ENCODE measurements around the gene SORT1. TPM values are rescaled to one million over a fixed set of nuclear protein-coding genes. Genes with fewer than 3 reads are reported as not detected.
"Not testable (repeated sequence)": the region's sequence is repeated elsewhere in the genome, so short reads cannot be mapped to it uniquely, and the experiment has no call there.

SORT1 gene
- total RNA-seq, 1 experiment from 2014 or later: 13.3 TPM

DNA sequence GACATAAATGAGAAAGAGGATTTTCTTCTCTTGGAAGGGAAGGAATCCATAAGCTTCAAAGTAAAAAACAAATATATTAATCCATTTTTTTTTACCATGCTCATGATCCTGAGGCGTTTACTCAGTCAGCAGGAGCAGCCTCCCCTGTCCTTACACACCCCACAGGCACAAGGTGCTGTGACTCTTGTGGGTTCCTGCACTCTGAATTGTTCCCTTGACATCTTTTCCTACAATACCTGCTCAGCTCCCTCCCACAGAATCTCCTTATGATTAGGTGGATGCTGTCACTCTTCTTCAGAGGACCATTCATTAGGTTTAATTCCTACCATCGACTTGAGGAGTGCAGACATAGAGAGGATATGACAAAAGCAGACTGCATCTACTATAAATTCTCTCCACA lies 104.7 kb downstream of the SORT1 start:
- no peak overlapping the region for H3K4me3 Mint-ChIP-seq (ENCODE audit: unreplicated experiment)
- H3K4me1 Mint-ChIP-seq (ENCODE audit: insufficient read depth, unreplicated experiment): no peaks in the 10 kb centered on the region
- no peaks in the 10 kb centered on the region for H3K27me3 Mint-ChIP-seq (ENCODE audit: insufficient read depth, unreplicated experiment)
- no peak overlapping the region for H3K27ac Mint-ChIP-seq (ENCODE audit: low read depth, unreplicated experiment)
- POLR2A ChIA-PET: interaction anchor here (1.1 kb wide), 1 partner anchor 105 kb away, joined by 3 read pairs; the partner anchor contains the start of gene SORT1
- no peaks in the 10 kb centered on the region for H3K9me3 Mint-ChIP-seq (ENCODE audit: unreplicated experiment)
- TF ChIP-seq, protein P1, sequence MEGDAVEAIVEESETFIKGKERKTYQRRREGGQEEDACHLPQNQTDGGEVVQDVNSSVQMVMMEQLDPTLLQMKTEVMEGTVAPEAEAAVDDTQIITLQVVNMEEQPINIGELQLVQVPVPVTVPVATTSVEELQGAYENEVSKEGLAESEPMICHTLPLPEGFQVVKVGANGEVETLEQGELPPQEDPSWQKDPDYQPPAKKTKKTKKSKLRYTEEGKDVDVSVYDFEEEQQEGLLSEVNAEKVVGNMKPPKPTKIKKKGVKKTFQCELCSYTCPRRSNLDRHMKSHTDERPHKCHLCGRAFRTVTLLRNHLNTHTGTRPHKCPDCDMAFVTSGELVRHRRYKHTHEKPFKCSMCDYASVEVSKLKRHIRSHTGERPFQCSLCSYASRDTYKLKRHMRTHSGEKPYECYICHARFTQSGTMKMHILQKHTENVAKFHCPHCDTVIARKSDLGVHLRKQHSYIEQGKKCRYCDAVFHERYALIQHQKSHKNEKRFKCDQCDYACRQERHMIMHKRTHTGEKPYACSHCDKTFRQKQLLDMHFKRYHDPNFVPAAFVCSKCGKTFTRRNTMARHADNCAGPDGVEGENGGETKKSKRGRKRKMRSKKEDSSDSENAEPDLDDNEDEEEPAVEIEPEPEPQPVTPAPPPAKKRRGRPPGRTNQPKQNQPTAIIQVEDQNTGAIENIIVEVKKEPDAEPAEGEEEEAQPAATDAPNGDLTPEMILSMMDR (IDR thresholded peaks at IDR 0.05; ENCODE audit: unreplicated experiment): no peak
- DNase-seq (ENCODE audit: unreplicated experiment): no peak
- H3K36me3 Mint-ChIP-seq (ENCODE audit: insufficient read depth, unreplicated experiment): no peaks in the 10 kb centered on the region
- CTCF ChIA-PET: interaction anchor here (0.9 kb wide), 1 partner anchor 14 kb away, joined by 3 read pairs; no protein-coding TSS in a partner anchor
- intact Hi-C loops (cut with micrococcal nuclease): no loop called here
- BruUV-seq (replicated peaks): no TSS peak

DNA sequence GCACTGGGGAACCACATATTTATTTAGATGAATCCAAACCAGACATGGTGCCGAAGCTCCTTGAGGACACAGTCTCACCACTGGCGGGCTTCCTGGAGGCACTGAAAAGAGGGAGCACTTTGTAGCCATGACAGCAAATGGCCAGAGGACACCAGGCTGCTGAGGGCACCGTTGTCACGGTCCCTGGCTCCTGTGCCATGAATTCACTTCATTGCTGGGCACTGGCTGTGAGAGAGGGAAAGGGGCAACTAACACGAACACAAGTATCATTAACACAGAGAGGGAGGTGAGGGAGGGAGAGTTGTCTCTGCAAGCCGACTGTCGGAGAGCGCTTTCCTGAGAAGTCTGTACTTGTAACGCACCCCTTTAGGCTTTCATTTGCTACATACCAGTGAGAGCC lies 105.4 kb downstream of the SORT1 start:
- Mint-ChIP-seq H3K36me3 (ENCODE audit: insufficient read depth, unreplicated experiment) (no peaks in the 10 kb centered on the region), H3K27ac (ENCODE audit: low read depth, unreplicated experiment) (no peak overlapping the region), H3K4me1 (ENCODE audit: insufficient read depth, unreplicated experiment) (no peaks in the 10 kb centered on the region), H3K4me3 (ENCODE audit: unreplicated experiment) (no peak overlapping the region), H3K9me3 (ENCODE audit: unreplicated experiment) (no peaks in the 10 kb centered on the region), H3K27me3 (ENCODE audit: insufficient read depth, unreplicated experiment) (no peaks in the 10 kb centered on the region)
- no peak for DNase-seq (ENCODE audit: unreplicated experiment)
- POLR2A ChIA-PET: no interaction called here
- intact Hi-C loops (cut with micrococcal nuclease): no loop called here
- TF ChIP-seq, protein P1 (IDR thresholded peaks at IDR 0.05; ENCODE audit: unreplicated experiment): no peak
- CTCF ChIA-PET: interaction anchor here (0.9 kb wide), 1 partner anchor 14 kb away, joined by 3 read pairs; no protein-coding TSS in a partner anchor
- BruUV-seq (replicated peaks): no TSS peak

DNA sequence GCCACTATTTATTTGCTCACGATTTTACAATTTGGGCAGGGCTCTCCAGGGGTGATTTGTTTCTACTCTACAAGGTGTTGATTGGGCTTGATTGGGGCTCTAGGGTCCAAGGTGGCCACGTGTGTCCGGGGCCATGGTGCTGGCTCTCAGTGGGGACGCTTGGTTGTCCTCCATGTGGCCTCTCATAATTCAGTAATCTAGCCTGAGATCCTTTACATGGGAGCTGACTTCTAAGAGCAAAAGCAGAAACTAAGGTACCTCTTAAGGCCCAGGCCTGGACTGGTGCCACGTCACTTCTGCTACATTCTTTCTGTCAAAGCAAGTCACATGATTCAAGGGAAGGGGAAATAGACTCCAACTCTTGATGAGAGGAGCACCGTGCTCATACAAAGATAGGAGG lies 106.7 kb downstream of the SORT1 start:
- H3K9me3 Mint-ChIP-seq (ENCODE audit: unreplicated experiment): no peaks in the 10 kb centered on the region
- CTCF ChIA-PET: interaction anchor here (0.7 to 1.2 kb wide), 2 partner anchors 80 to 207 kb away, joined by 3 read pairs; no protein-coding TSS in a partner anchor
- BruUV-seq (replicated peaks): no TSS peak
- POLR2A ChIA-PET: interaction anchor here (0.6 kb wide), 1 partner anchor 157 kb away, joined by 3 read pairs; no protein-coding TSS in a partner anchor
- intact Hi-C loops (cut with micrococcal nuclease): no loop called here
- no peaks in the 10 kb centered on the region for H3K27me3 Mint-ChIP-seq (ENCODE audit: insufficient read depth, unreplicated experiment)
- H3K27ac Mint-ChIP-seq (ENCODE audit: low read depth, unreplicated experiment): no peak overlapping the region
- TF ChIP-seq, protein P1 (IDR thresholded peaks at IDR 0.05; ENCODE audit: unreplicated experiment): no peak
- no peak overlapping the region for H3K4me3 Mint-ChIP-seq (ENCODE audit: unreplicated experiment)
- no peak for DNase-seq (ENCODE audit: unreplicated experiment)
- no peaks in the 10 kb centered on the region for H3K4me1 Mint-ChIP-seq (ENCODE audit: insufficient read depth, unreplicated experiment)
- H3K36me3 Mint-ChIP-seq (ENCODE audit: insufficient read depth, unreplicated experiment): no peaks in the 10 kb centered on the region

GRCh38 chr1:109290137-109290536 lies 107.6 kb downstream of the SORT1 start:
- H3K4me3 Mint-ChIP-seq (ENCODE audit: unreplicated experiment): no peak overlapping the region
- no peak overlapping the region for H3K27ac Mint-ChIP-seq (ENCODE audit: low read depth, unreplicated experiment)
- no peaks in the 10 kb centered on the region for H3K9me3 Mint-ChIP-seq (ENCODE audit: unreplicated experiment)
- H3K27me3 Mint-ChIP-seq (ENCODE audit: insufficient read depth, unreplicated experiment): no peaks in the 10 kb centered on the region
- POLR2A ChIA-PET: no interaction called here
- no peak for DNase-seq (ENCODE audit: unreplicated experiment)
- TF ChIP-seq, protein P1 (IDR thresholded peaks at IDR 0.05; ENCODE audit: unreplicated experiment): no peak
- no peaks in the 10 kb centered on the region for H3K36me3 Mint-ChIP-seq (ENCODE audit: insufficient read depth, unreplicated experiment)
- intact Hi-C loops (cut with micrococcal nuclease): no loop called here
- CTCF ChIA-PET: interaction anchor here (0.7 to 1.0 kb wide), 2 partner anchors 108 to 206 kb away, joined by 3 read pairs; no protein-coding TSS in a partner anchor
- no TSS peak for BruUV-seq (replicated peaks)
- H3K4me1 Mint-ChIP-seq (ENCODE audit: insufficient read depth, unreplicated experiment): no peaks in the 10 kb centered on the region

GRCh38 chr1:109286762-109287161 lies 111.0 kb downstream of the SORT1 start:
- peaks cover 17% of the 10 kb centered on the region for H3K4me1 Mint-ChIP-seq (ENCODE audit: insufficient read depth, unreplicated experiment)
- H3K4me3 Mint-ChIP-seq (ENCODE audit: unreplicated experiment); DNase-seq (ENCODE audit: unreplicated experiment); CTCF ChIA-PET; H3K27me3 Mint-ChIP-seq (ENCODE audit: insufficient read depth, unreplicated experiment); BruUV-seq (replicated peaks); H3K36me3 Mint-ChIP-seq (ENCODE audit: insufficient read depth, unreplicated experiment); H3K9me3 Mint-ChIP-seq (ENCODE audit: unreplicated experiment); H3K27ac Mint-ChIP-seq (ENCODE audit: low read depth, unreplicated experiment); intact Hi-C loops (cut with micrococcal nuclease): not testable (repeated sequence)
- POLR2A ChIA-PET: interaction anchor here (1.5 kb wide), 1 partner anchor 46 kb away, joined by 3 read pairs; no protein-coding TSS in a partner anchor
